ENCODE results near the gene EID1.

DNA sequence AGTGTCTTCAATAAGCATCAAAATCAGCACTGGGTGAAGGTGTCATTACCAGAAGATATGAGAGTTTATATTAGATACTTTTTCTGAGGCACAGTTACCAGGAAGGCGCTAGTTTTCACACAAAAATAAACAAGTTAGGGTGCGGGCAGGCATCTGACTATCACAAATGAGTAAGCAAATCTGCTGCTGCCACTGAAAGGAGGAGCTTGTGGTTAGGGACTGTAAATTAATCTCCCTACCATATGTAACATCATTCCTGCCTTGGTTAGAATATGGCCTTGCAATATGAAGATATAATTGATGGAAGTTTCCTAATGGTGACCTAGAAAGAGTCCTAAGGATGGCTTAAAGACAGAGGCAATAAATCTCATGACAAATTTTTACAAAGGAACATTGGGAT is 19.5 kb upstream of the EID1 start:
- TF ChIP-seq POLR2AphosphoS5 (IDR thresholded peaks at IDR 0.05) (no peak), POLR2A (IDR thresholded peaks at IDR 0.05) (no peak), EP300 (IDR thresholded peaks at IDR 0.05) (no peak)
- TF ChIP-seq, protein P1, sequence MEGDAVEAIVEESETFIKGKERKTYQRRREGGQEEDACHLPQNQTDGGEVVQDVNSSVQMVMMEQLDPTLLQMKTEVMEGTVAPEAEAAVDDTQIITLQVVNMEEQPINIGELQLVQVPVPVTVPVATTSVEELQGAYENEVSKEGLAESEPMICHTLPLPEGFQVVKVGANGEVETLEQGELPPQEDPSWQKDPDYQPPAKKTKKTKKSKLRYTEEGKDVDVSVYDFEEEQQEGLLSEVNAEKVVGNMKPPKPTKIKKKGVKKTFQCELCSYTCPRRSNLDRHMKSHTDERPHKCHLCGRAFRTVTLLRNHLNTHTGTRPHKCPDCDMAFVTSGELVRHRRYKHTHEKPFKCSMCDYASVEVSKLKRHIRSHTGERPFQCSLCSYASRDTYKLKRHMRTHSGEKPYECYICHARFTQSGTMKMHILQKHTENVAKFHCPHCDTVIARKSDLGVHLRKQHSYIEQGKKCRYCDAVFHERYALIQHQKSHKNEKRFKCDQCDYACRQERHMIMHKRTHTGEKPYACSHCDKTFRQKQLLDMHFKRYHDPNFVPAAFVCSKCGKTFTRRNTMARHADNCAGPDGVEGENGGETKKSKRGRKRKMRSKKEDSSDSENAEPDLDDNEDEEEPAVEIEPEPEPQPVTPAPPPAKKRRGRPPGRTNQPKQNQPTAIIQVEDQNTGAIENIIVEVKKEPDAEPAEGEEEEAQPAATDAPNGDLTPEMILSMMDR (IDR thresholded peaks at IDR 0.05), result no peak

Data from sigmoid colon (tissue), 4 donors.